GM18520 (cell line): ENCODE measurements around the gene GBGT1.

ENCODE experiments used
- ATAC-seq: cut with Tn5 transposase; IDR thresholded peaks from one replicate; pipeline ENCODE4 v1.9.1; 2021; ENCODE audit not compliant: unreplicated experiment

The GBGT1 gene

GRCh38 chr9:133144904-133145851 lies 18.5 kb downstream of the GBGT1 start:
- no peak for ATAC-seq

- ATAC-seq = peak; percentile 52
These were observed 19.4 kb downstream of the GBGT1 start for GRCh38 chr9:133144142-133144903.

- no peak for ATAC-seq
These were observed 20.0 kb downstream of the GBGT1 start for GRCh38 chr9:133143639-133144141.

- ATAC-seq = no peak
These were observed 20.8 kb downstream of the GBGT1 start for GRCh38 chr9:133142684-133143622.

DNA sequence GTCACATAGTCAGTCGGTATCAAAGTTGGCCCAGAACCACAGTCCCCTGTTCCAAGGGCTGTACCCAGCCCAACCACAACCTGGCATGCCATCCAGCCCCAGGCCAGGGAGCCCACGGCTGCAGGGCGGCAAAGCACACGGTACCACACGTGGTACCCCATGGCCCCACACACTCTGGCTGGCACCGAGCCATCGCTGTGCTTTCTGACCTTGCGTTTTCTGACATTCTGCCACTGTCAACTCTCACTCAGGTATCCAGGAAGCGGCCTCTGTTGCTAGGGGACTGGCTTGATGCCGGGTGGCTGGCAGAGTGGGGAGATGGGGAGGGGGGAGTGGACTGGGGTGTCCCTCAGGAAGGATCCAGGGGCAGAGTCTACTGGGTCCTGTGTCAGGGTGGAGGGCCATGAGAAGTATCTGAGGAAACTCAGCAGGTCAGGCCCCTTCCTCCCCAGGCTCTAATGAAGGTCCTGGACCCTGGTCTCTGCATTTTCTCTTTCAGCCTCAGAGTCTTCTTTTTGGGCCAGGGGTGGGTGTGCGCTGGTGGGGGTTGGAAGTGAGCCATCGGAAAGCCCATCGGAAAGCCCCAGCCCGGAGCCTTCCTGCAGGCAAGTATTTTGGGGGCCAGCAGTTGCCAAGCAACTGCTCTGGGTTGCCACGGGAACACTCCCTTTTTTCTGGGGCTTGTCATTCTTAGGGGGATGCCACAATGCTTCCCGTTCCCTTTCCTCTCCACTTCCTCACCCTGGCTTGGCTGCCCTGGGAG lies 21.7 kb downstream of the GBGT1 start:
- no peak for ATAC-seq

DNA sequence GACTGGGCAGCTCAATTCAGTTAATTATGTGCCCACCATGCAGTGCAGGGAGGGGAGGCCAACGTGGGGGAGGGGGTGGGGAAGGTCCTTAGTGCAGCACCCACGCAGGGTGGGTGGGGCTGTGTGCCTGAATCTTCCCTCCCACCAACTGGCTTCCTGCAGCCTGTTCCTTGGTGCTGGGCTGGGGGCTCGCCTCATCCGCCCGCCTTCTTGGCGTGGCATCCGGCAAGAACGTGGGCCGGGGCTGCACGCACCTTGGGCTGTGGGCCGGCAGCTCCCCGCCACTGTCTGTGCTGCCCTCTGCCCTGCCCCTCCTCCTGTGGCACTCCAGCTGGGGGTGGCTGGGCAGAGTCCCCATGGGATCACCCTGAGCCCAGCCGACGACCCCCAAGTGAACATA lies 23.1 kb downstream of the GBGT1 start:
- ATAC-seq = no peak

DNA sequence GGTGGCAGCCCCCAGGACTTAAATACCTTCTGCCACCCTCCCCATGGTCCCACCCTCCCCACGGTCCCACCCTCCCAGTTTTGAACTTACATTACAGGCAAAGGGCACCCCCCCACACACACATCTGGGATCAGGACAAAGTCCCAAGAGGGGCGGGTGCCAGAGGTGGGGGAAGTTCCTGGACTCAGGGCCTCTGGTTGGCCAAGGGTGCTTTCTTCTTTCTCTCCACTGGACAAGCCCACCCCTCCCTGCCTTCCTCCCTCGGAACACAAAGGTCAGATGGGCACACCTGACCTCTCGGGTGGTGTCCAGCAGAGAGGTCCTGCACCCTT lies 23.6 kb downstream of the GBGT1 start:
- no peak for ATAC-seq

DNA sequence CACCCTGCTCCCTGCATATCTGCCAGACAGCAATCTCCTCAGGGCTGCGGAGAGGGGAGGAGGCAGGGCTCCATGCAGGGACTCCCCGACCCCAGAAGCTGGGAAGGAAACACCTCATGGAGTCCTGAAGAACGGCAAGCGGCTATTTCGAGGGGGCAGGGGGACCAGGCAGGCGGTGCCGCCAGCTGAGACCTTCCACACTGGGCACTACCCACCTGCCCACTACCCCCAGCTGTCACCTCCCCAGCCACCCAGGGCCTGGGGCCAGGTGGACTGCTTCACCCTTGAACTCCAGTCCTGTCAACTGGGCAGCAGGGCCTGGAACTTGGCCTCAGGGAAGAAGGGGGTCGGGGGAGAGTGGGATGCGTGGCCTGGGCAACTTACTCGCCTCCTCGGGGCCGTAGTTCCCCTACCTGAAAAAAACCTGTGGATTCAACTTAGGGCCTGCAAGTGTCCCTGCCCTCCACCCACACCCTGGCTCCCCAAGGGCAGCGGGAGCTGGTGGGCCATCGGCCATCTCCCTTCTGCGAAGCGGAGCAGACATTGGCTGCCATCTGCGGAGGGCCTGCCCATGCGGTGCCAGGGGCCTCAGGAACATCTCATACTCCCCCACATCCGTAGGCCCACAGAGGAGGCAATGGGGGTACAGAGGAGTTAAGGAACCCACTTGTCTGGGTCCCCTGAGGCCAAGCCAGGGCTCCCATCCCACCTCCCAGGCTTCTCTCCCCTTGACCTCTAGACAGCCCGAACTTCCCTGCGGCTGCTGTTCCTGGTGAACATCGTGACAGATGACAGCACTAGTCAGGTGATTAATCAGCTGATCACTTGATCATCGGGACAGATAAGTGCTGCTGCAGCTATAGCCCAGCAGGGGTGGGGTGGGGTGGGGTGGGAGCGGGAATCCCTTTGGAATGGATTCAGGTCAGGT lies 24.2 kb downstream of the GBGT1 start:
- no peak for ATAC-seq

DNA sequence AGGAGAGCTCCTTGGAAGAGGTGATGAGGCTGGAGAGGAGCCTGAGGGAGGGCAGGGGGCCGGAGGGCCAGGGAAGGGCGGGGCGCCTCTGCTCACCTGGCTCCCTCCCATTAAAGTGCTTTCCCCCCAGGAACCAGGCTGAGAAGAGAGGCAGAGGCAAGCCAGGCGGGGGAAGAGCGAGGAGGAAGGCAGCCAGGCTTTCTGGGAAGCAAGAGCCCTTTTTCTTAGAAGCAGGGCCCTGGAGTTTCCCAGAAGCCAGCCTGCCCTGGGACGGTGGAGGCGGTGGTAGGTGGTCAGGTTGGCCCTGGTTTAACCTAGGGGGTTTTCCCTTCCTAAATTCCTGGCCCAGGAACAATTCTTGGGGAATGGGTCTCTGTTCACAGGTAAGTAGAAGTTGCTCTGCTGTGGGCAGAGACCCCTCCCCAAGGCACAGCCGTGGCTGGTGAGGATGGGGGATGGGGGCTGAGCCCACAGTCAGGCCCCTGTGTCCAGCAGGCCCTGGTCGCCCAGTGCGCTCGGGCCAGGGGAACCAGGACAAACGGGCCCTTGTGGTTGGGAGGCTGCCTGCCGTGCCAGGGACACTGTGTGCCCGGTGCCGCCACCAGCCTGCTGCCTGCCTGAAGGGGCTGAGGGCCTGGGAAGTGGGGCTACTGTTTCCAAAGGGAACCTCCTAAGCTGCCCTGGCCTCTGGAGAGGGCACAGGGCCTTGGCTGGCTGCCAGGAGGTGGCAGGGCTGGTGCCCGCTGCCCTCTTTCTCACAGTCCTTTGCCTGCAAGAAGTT lies 26.1 kb downstream of the GBGT1 start:
- ATAC-seq = no peak

GRCh38 chr9:133135146-133135745 lies 28.5 kb downstream of the GBGT1 start:
- no peak for ATAC-seq

- no peak for ATAC-seq
These were observed 29.1 kb downstream of the GBGT1 start for GRCh38 chr9:133134388-133135145.

DNA sequence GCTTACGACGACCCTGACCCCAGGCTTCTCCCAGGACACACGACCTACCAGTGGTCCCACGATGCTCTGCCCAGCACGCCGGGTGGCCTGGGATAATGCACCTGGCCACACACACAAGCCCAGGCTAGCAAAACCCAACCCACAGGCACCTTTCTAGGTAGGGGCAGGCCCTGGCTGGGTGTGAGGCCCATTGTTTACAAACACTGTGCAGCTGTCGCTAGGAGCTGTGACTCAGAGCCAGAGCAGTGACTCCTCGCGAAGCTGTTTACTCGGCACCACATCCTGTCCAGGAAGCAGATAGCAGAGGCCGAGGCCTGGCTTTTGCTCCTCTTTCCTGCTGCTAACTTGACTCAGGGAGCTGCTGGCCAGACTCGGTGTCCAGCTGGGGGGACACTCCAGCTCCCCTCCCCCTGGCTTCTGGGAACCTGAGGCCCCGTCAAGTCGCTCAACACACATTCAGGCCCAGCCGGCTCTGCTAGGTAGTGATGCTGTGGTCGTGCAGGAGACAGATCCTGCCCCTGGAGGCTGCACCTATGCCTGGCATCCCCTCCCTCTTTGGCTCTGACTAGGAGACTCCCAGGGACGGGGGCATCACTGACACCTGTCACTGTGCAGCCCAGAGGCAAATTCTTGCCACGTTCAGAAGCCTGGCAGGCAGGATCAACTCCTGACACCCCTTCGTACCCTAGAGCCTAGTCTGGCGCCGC lies 29.9 kb downstream of the GBGT1 start:
- ATAC-seq = peak; percentile 91

DNA sequence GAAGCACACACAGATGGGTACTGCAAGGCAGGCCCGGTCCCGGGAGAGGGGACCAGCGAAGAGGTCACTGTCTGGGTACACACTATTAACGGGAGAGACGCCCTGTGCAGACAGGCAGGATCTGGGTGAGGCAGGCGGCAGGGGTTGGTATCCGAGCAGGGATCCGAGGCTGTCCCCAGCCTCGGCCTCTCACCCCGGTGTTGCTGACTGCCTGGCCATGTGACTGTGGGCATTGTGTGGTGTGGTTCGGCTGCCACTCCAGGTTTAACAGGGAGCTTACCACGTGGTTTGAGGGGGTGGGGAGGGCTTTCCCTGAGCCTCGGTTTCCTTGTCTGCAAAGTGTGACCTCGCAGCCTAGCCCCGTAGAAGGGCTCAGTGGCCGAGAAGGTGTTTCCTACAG lies 31.5 kb downstream of the GBGT1 start:
- ATAC-seq = no peak

DNA sequence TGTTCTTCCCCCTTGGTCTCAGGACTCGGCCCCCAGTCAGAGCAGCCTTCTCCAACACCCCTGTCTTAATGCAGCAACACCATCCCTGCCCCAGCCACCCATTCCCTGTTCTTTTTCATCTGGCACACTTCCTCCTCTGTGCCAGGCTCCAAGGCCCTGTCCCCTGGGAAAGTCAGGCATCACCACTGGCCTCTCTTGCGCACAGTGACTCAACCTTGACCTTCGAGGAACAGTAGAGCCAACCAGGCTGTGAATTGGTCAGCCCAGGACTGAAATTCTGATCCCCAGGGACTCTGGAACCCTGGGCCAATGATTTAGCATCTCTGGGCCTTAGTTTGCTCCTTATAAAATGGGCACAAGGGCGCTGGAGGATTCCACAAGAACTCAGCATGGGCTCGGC lies 32.2 kb downstream of the GBGT1 start:
- no peak for ATAC-seq

GRCh38 chr9:133130685-133131244 lies 32.9 kb downstream of the GBGT1 start:
- ATAC-seq = no peak
